IMR-90 (cell line): ENCODE data around the gene NAV2. TPM values are rescaled to one million over a fixed set of nuclear protein-coding genes. Genes with fewer than 3 reads are reported as not detected.

ENCODE experiments used
- ATAC-seq: fragments of 200-7000 bp; cut with Tn5 transposase; 2 replicates; pipeline ENCODE4 v1.9.1; 2020; ENCODE audit warnings: low read depth, mild to moderate bottlenecking, moderate library complexity
- BruUV-seq: library from RNA; stranded (reverse); fragments of 400-500 nt; replicated peaks from 2 replicates; lab custom pipeline; 2021; lab: Mats Ljungman, UMichigan
- CTCF ChIA-PET: fragments of 300-600 bp; formaldehyde crosslinking; extraction: SDS; loops from one replicate; lab custom pipeline; 2021; ENCODE audit warnings: antibody characterized with exemption; lab: Yijun Ruan, JAX
- POLR2A ChIA-PET: fragments of 300-600 bp; sonication (Branson Sonifier 250); formaldehyde crosslinking; loops from one replicate; lab custom pipeline; 2022; ENCODE audit warnings: antibody characterized with exemption; ENCODE audit not compliant: unreplicated experiment; lab: Charles Lee
- DNase-seq: peaks from one replicate; pipeline ENCODE4 v3.0.0; 2013
- H2AFZ ChIP-seq: replicated peaks from 2 replicates; pipeline ENCODE3; 2013; ENCODE audit warnings: low read length, mild to moderate bottlenecking; ENCODE audit not compliant: poor library complexity
- H2AK5ac ChIP-seq: 2 replicates; pipeline ENCODE4 v1.6.1; 2013; ENCODE audit warnings: low read depth, low read length, inconsistent platforms
- H2AK9ac ChIP-seq: replicated peaks from 2 replicates; pipeline ENCODE3; 2013; ENCODE audit warnings: mild to moderate bottlenecking, low read depth, low read length, moderate library complexity; ENCODE audit not compliant: poor library complexity
- H2BK120ac ChIP-seq: 2 replicates; pipeline ENCODE4 v1.6.1; 2013; ENCODE audit warnings: low read depth, low read length, inconsistent platforms
- H2BK15ac ChIP-seq: 3 replicates; pipeline ENCODE4 v1.6.1; 2013; ENCODE audit warnings: low read depth, low read length, inconsistent platforms
- H2BK20ac ChIP-seq: 2 replicates; pipeline ENCODE4 v1.6.1; 2013; ENCODE audit warnings: low read depth, mild to moderate bottlenecking, inconsistent platforms, low read length, moderate library complexity
- H2BK5ac ChIP-seq: 2 replicates; pipeline ENCODE4 v1.6.1; 2013; ENCODE audit warnings: mild to moderate bottlenecking, low read depth, low read length, inconsistent platforms; ENCODE audit not compliant: poor library complexity, severe bottlenecking
- H3K14ac ChIP-seq: replicated peaks from 2 replicates; pipeline ENCODE4 v1.6.1; 2013; ENCODE audit warnings: low read depth, low read length, inconsistent platforms
- H3K18ac ChIP-seq: 2 replicates; pipeline ENCODE4 v1.6.1; 2013; ENCODE audit warnings: low read depth, low read length, control low read depth
- H3K23ac ChIP-seq: 2 replicates; pipeline ENCODE4 v1.6.1; 2013; ENCODE audit warnings: low read depth, low read length, inconsistent platforms
- H3K27ac ChIP-seq: 2 replicates; pipeline ENCODE4 v1.5.1; 2013; ENCODE audit warnings: mild to moderate bottlenecking, control low read depth, low read length; ENCODE audit not compliant: insufficient read depth
- H3K27me3 ChIP-seq: 2 replicates; pipeline ENCODE4 v1.6.1; 2013; ENCODE audit warnings: low read length; ENCODE audit not compliant: control insufficient read depth, insufficient read depth
- H3K36me3 ChIP-seq: 2 replicates; pipeline ENCODE4 v1.6.1; 2013; ENCODE audit warnings: low read length, mixed read lengths; ENCODE audit not compliant: control insufficient read depth, insufficient read depth
- H3K4ac ChIP-seq: 2 replicates; pipeline ENCODE4 v1.6.1; 2013; ENCODE audit warnings: low read depth, low read length, inconsistent platforms
- H3K4me1 ChIP-seq: 2 replicates; pipeline ENCODE4 v1.6.1; 2013; ENCODE audit warnings: low read length, mixed read lengths; ENCODE audit not compliant: control insufficient read depth, insufficient read depth
- H3K4me2 ChIP-seq: 2 replicates; pipeline ENCODE4 v1.6.1; 2013; ENCODE audit warnings: low read depth, mild to moderate bottlenecking, control low read depth, low read length, moderate library complexity
- H3K4me3 ChIP-seq: 2 replicates; pipeline ENCODE4 v1.5.1; 2013; ENCODE audit warnings: low read depth, mild to moderate bottlenecking, control low read depth, low read length, moderate library complexity; ENCODE audit not compliant: insufficient read depth
- H3K56ac ChIP-seq: 2 replicates; pipeline ENCODE4 v1.6.1; 2013; ENCODE audit warnings: low read length, inconsistent platforms; ENCODE audit not compliant: insufficient read depth; ENCODE audit errors: extremely low read depth
- H3K79me1 ChIP-seq, 2 experiments: 2 replicates each; pipeline ENCODE4 v1.6.1; 2013; ENCODE audit warnings: low read length in 2 of 2, inconsistent platforms in 1 of 2, low read depth in 1 of 2
- H3K9ac ChIP-seq: 2 replicates; pipeline ENCODE4 v1.6.1; 2013; ENCODE audit warnings: low read depth, low read length, control low read depth
- H3K9me1 ChIP-seq: 2 replicates; pipeline ENCODE4 v1.6.1; 2013; ENCODE audit warnings: low read length, inconsistent platforms; ENCODE audit not compliant: insufficient read depth
- H3K9me3 ChIP-seq: 2 replicates; pipeline ENCODE4 v1.6.1; 2013; ENCODE audit warnings: low read length; ENCODE audit not compliant: control insufficient read depth, insufficient read depth
- H4K20me1 ChIP-seq: 2 replicates; pipeline ENCODE4 v1.6.1; 2013; ENCODE audit warnings: low read length, inconsistent platforms; ENCODE audit not compliant: insufficient read depth
- H4K5ac ChIP-seq: 2 replicates; pipeline ENCODE4 v1.6.1; 2013; ENCODE audit warnings: mild to moderate bottlenecking, low read depth, low read length, control low read depth
- H4K8ac ChIP-seq, 2 experiments: 2 replicates each; pipeline ENCODE4 v1.6.1; 2013; ENCODE audit warnings: low read depth in 2 of 2, low read length in 2 of 2, control low read depth in 1 of 2, inconsistent platforms in 1 of 2
- H4K91ac ChIP-seq: 2 replicates; pipeline ENCODE4 v1.6.1; 2013; ENCODE audit warnings: low read depth, low read length, inconsistent platforms; ENCODE audit not compliant: insufficient read depth
- MXI1 ChIP-seq: IDR thresholded peaks from 2 replicates; pipeline ENCODE4 v1.6.1; 2012; ENCODE audit warnings: low read depth, mild to moderate bottlenecking, low read length, moderate library complexity, borderline replicate concordance
- POLR2A ChIP-seq: IDR thresholded peaks from 2 replicates; pipeline ENCODE4 v1.6.1; 2012; ENCODE audit warnings: mild to moderate bottlenecking, low read depth, low read length
- WGBS, 2 experiments: methylation state at CpG; one replicate each; pipeline versions ENCODE4 v1.1.5 to v1.1.7; 2013; ENCODE audit warnings: missing lambda C conversion rate in 2 of 2; ENCODE audit not compliant: insufficient read length in 1 of 2; ENCODE audit errors: extremely low coverage in 2 of 2; 5-methylcytosine and 5-hydroxymethylcytosine counted together
- dilution Hi-C: fragments of 300-500 bp; cut with HindIII; formaldehyde crosslinking; loops from one replicate; pipeline ENCODE4 v1.14.3; 2018; ENCODE audit warnings: low sequenced_read_pairs; ENCODE audit not compliant: unreplicated experiment
- in situ Hi-C: fragments of 300-500 bp; cut with MboI; formaldehyde crosslinking; loops from 3 replicates; pipeline ENCODE4 v1.14.3; 2019; ENCODE audit warnings: low sequenced_read_pairs, inconsistent platforms, mixed read lengths
- intact Hi-C: fragments of 100-400 bp; cut with micrococcal nuclease; formaldehyde crosslinking; loops from 2 replicates; pipeline ENCODE4 v1.10.0; 2022
- polyA plus RNA-seq, 3 experiments: library from polyadenylated mRNA; depleted of rRNA; stranded (reverse); fragments of >200 nt; gene quantifications; 2 replicates each; pipeline ENCODE4 v1.2.3, GENCODE V29; 2012; ENCODE audit warnings: low replicate concordance in 1 of 3
- total RNA-seq: library from RNA; depleted of rRNA; stranded (reverse); fragments of >200 nt; gene quantifications from 2 replicates; pipeline ENCODE4 v1.2.3, GENCODE V29; 2012
- TF ChIP-seq, protein P1 (sequence below): fragments of 150-350 bp; IDR thresholded peaks from 2 replicates; pipeline ENCODE4 v1.6.1; 2017; ENCODE audit warnings: mild to moderate bottlenecking, antibody characterized with exemption, low read length, low read depth

NAV2 gene
- total and polyA plus RNA-seq, 2 of the 4 experiments (the other 2 are of a cell fraction): 4.5 to 12.6 TPM

DNA sequence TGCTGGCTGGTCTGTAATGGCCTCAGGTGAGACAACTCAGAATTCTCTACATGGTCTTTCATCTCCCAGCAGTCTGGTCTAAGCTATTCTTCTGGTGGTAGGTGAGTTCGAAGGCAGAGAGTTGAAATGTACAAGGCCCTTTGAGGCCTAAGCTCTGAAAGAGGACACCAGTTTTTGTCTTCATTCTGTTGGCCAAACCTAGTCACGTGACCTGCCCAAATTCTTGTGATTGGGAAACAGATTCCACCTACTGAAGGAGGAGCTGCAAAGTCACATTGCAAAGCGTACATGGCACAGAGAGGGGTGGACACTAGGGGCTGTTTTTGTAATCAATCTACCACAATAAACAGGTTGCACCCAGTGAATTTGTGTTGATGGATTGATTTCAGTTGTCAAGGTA is 193.5 kb downstream of the NAV2 start:
- H3K36me3 ChIP-seq: no peaks in the 10 kb centered on the region
- no peak for DNase-seq
- H4K20me1 ChIP-seq: peaks cover 5% of the 10 kb centered on the region; the same call in 1 of the 2 replicates
- H3K9me3 ChIP-seq: no peaks in the 10 kb centered on the region
- no peak overlapping the region for H3K14ac ChIP-seq
- no peak overlapping the region for H4K91ac ChIP-seq
- H3K4me3 ChIP-seq: no peak overlapping the region
- H3K23ac ChIP-seq: no peak overlapping the region
- H3K4me2 ChIP-seq: no peak overlapping the region
- no peak overlapping the region for H2AFZ ChIP-seq
- in situ Hi-C loops: loop anchor here (10.0 kb wide), 1 partner anchor 591 kb away; no protein-coding TSS in a partner anchor
- TF ChIP-seq, protein P1, sequence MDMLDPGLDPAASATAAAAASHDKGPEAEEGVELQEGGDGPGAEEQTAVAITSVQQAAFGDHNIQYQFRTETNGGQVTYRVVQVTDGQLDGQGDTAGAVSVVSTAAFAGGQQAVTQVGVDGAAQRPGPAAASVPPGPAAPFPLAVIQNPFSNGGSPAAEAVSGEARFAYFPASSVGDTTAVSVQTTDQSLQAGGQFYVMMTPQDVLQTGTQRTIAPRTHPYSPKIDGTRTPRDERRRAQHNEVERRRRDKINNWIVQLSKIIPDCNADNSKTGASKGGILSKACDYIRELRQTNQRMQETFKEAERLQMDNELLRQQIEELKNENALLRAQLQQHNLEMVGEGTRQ: 0 out of 2 replicates have a peak, but pooled peaks have one; percentile 17
- no peak for TF ChIP-seq MXI1
- no peak for TF ChIP-seq POLR2A
- H2BK20ac ChIP-seq: no peak overlapping the region
- H2AK9ac ChIP-seq: no peak overlapping the region
- intact Hi-C loops: loop anchor here (10.0 kb wide), 2 partner anchors 591 to 831 kb away; no protein-coding TSS in a partner anchor
- no CpG with 5 or more reads among the region's 3 CpGs for WGBS, 2 experiments
- CTCF ChIA-PET: interaction anchor here (0.7 kb wide), 1 partner anchor 48 kb away, joined by 3 read pairs; no protein-coding TSS in a partner anchor
- no TSS peak for BruUV-seq
- H3K18ac ChIP-seq: no peak overlapping the region
- H3K9ac ChIP-seq: no peak overlapping the region
- dilution Hi-C loops: no loop called here
- H3K56ac ChIP-seq: no peak overlapping the region
- H3K27ac ChIP-seq: no peak overlapping the region
- no peak overlapping the region for H2AK5ac ChIP-seq
- H2BK15ac ChIP-seq: no peak overlapping the region
- POLR2A ChIA-PET: no interaction called here
- no peak overlapping the region for H2BK120ac ChIP-seq
- ATAC-seq: no peak
- no peak overlapping the region for H4K8ac ChIP-seq
- H3K4ac ChIP-seq: no peak overlapping the region
- H3K9me1 ChIP-seq: no peaks in the 10 kb centered on the region; the same call in 1 of the 2 replicates
- no peaks in the 10 kb centered on the region for H3K27me3 ChIP-seq
- H4K5ac ChIP-seq: no peak overlapping the region
- no peaks in the 10 kb centered on the region for H3K4me1 ChIP-seq
- no peak overlapping the region for H2BK5ac ChIP-seq
- H3K79me1 ChIP-seq: peaks cover 10 to 14% of the 10 kb centered on the region in 2 experiments; a peak in 2 of 4 replicates
